ENCODE measurements around the gene ARMC9. TPM values are rescaled to one million over a fixed set of nuclear protein-coding genes. Genes with fewer than 3 reads are reported as not detected.

Gene ARMC9
- total RNA-seq, 1 donor, result 189 TPM

DNA sequence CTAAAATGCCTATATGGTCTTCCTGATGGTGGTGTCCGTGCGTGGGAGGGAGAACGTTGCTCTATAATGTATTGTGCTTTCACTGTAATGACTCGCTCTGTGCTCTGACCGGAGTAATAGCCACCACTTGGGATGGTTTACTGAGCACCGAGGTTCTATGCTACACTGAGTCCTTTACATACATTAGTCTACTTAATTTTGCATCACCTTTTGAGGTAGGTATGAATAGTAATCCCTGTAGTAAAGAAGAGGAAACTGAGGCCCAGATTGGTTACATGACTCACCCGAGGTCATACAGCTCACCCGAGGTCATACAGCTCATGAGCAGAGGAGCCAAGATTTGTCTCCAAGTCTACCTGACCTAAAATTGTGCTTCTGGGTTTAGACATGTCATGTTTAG lies 79.5 kb downstream of the ARMC9 start:
- TF ChIP-seq, protein P1, sequence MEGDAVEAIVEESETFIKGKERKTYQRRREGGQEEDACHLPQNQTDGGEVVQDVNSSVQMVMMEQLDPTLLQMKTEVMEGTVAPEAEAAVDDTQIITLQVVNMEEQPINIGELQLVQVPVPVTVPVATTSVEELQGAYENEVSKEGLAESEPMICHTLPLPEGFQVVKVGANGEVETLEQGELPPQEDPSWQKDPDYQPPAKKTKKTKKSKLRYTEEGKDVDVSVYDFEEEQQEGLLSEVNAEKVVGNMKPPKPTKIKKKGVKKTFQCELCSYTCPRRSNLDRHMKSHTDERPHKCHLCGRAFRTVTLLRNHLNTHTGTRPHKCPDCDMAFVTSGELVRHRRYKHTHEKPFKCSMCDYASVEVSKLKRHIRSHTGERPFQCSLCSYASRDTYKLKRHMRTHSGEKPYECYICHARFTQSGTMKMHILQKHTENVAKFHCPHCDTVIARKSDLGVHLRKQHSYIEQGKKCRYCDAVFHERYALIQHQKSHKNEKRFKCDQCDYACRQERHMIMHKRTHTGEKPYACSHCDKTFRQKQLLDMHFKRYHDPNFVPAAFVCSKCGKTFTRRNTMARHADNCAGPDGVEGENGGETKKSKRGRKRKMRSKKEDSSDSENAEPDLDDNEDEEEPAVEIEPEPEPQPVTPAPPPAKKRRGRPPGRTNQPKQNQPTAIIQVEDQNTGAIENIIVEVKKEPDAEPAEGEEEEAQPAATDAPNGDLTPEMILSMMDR (IDR thresholded peaks at IDR 0.05; ENCODE audit: insufficient read depth, low read depth, low read length), result no peak

GRCh38 chr2:231278868-231279267 lies 80.4 kb downstream of the ARMC9 start:
- H3K4me3 ChIP-seq (ENCODE audit: low read depth, low read length), result no peak overlapping the region
- DNase-seq (ENCODE audit: low read depth), result no peak
- TF ChIP-seq, protein P1 (IDR thresholded peaks at IDR 0.05; ENCODE audit: insufficient read depth, low read depth, low read length), result no peak

More for the DNA sequence above, 79.5 kb downstream of the ARMC9 start:
- no peak for DNase-seq (ENCODE audit: low read depth)
- no peak overlapping the region for H3K4me3 ChIP-seq (ENCODE audit: low read depth, low read length)

- no peak overlapping the region for H3K4me3 ChIP-seq (ENCODE audit: low read depth, low read length)
- DNase-seq (ENCODE audit: low read depth), result no peak
- TF ChIP-seq, protein P1 (IDR thresholded peaks at IDR 0.05; ENCODE audit: insufficient read depth, low read depth, low read length), result no peak
Observed at GRCh38 chr2:231280846-231281245, 82.4 kb downstream of the ARMC9 start.

GRCh38 chr2:231284296-231284695 lies 85.9 kb downstream of the ARMC9 start:
- H3K4me3 ChIP-seq (ENCODE audit: low read depth, low read length), result no peak overlapping the region
- DNase-seq (ENCODE audit: low read depth), result no peak
- TF ChIP-seq, protein P1 (IDR thresholded peaks at IDR 0.05; ENCODE audit: insufficient read depth, low read depth, low read length), result no peak

- no peak overlapping the region for H3K4me3 ChIP-seq (ENCODE audit: low read depth, low read length)
- DNase-seq (ENCODE audit: low read depth), result no peak
- TF ChIP-seq, protein P1 (IDR thresholded peaks at IDR 0.05; ENCODE audit: insufficient read depth, low read depth, low read length), result no peak
Observed at GRCh38 chr2:231286964-231287363, 88.5 kb downstream of the ARMC9 start.

DNA sequence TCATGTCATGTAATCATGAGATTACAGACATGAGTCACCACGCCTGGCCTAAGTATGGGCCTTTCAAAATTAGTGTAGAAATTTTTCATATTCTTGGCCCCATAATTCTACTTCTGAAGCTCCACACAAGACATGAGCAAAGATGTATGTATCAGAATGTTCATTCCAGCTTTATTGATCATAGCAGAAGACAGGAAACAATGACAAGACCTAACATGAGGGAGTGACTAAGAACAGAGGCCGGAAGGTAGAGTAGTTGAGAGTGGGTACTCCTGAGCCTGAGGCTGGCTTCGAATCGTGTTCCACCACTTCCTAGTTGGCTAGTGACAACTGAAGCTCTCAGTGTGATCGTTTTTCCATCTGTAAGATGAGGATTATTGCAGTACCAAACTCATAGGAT lies 89.3 kb downstream of the ARMC9 start:
- TF ChIP-seq, protein P1 (IDR thresholded peaks at IDR 0.05; ENCODE audit: insufficient read depth, low read depth, low read length), result no peak
- no peak for DNase-seq (ENCODE audit: low read depth)
- no peak overlapping the region for H3K4me3 ChIP-seq (ENCODE audit: low read depth, low read length)

GRCh38 chr2:231288590-231288989 lies 90.2 kb downstream of the ARMC9 start:
- DNase-seq (ENCODE audit: low read depth), result no peak
- TF ChIP-seq, protein P1 (IDR thresholded peaks at IDR 0.05; ENCODE audit: insufficient read depth, low read depth, low read length), result no peak
- H3K4me3 ChIP-seq (ENCODE audit: low read depth, low read length), result no peak overlapping the region

Measured in fibroblast of villous mesenchyme (primary cell).